ENCODE data around the gene RASGEF1C.

Gene RASGEF1C

DNA sequence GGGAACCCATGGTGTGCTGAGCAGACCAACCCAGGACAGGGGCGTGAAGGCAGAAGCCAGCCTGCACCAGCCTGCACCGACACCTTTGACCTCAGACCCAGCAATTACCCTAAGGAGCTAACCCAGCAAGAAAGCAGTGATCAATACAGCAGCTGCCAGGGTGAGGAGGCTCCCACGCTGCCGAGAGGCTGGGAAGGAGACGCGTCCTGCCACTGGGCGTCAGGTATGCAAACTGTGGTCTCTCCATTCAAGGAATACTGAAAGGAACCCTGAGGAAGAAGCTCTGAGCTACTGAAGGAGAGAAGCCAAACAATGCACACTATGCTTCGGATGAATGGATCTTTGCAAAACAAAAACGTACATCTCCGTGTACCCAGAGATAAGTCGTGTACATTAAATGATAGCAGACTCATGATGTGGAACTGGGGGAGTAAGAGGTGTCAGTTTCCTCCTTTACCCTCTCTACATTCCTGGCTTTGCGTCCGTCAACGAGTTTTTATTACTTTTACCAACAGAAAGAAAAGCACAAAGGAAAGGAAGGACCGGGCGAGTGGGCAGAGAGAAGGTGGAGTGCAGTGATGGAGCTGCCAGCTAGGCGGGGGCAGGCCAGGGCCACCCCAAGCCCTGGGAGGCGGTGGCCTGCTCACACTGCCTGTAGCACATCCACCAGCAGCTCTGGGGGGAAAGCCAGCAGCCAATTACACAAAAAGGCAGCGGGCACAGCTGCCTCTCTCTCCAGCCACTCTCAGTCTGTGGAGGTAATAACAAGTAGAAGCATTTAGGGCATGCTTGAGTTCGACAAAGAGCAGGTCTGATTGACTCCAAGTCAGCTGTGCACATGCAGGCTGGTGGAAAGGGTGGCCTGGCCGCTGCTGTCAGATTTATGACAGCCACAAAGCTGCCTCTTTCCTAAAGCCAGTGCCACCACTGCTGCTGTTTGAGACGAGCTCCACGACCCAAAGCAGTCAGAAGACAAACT lies 29.3 kb downstream of the RASGEF1C start:
- no peak for DNase-seq

DNA sequence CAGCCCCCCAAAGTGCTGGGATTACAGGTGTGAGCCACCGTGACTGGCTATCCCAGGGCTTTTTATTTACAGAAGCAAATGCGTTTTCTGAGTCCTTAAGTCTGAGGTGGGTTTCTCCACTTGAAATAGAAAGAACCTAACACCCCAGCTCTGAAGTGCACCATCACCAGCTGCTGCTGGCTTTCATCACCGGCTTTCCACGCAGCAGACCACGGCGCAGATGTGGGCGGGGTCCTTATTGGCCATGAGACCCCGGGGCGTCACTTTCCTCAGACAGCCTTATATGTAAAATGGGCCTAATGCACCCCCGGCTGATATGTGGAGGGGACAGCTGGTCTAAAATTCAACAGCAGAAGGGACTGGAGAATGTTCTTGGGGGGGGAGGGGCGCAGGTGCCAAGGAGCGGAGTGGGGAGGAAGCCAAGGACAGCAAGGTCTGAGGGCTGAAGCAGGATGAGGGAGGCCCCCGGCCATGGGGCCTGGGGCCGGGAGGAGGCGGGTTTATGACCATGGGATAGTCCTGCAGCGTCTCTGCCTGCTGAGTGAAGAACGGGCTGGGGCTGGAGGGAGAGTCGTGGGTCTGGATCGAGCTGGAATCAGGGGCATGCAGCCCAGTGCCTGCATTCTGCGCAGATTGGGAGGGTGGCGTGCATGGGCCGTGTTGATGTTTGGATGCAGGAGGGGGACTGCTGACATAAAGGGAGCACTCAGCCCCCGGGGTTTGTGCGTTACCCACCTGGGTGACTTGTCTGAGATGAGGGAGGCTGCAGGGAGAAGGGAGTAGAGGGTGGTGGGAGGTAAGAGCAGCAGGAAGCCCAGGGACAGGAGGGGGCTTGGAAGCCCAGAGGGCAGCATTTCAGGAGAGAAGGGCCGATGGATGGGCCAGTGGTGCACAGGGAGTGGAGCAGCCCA lies 30.2 kb downstream of the RASGEF1C start:
- no peak for DNase-seq

DNA sequence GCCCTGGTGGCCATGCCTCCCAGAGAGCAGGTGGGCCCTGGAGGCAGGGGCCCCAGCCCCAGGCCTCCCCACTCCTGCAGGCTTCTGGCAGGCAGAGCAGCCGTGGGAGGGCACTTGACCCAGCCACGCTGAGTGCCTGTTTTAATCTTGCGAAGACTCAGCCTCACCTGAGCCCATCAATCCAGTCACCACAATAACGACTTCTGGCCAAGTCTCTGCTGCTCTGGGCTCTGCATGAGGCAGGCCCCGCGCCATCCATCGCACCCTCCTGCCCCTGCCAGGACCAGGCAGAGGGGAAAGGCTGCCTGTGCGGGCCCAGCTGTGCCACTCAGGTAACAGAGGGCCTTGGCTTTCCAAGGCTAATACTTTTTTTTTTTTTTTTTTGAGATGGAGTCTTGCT lies 32.8 kb downstream of the RASGEF1C start:
- DNase-seq = no peak

DNA sequence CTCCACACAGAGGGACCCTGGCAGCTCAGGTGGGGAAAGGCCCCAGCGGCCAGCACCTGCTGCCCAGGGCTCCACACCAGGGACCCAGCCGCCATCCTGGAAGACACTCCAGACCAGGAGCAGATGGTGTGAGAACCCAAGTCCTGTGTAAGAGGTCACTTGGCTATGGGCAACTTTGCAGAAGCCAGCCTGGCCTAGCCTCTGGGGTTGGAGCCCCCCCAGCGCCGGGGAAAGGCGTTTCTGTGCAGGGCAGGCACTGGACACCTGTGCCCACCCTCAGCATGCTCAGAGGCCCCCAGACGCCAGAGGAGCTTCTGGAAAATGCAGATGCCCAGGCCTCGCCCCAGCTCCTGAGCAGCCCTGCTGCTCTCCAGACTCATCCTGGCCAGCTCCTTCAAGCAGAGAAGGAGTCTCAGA lies 34.0 kb downstream of the RASGEF1C start:
- DNase-seq = no peak

DNA sequence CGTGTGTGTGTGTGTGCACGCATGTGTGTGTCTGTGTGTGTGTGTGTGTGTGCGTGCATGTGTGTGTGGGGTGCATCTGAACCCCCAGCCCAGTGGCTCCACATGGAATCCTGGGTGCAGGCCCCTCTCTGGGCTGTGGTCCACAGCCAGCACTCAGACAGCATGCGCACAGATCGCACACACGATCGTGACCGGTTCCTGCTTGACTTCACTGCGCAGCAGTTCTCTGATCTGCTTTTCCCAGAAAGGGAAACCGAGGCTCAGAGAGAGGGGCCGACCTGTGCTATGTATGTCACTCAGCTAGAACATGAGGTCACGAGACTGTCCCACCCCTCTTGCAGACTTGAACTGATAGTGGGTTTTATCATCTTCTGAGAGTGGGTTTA lies 34.4 kb downstream of the RASGEF1C start:
- no peak for DNase-seq

DNA sequence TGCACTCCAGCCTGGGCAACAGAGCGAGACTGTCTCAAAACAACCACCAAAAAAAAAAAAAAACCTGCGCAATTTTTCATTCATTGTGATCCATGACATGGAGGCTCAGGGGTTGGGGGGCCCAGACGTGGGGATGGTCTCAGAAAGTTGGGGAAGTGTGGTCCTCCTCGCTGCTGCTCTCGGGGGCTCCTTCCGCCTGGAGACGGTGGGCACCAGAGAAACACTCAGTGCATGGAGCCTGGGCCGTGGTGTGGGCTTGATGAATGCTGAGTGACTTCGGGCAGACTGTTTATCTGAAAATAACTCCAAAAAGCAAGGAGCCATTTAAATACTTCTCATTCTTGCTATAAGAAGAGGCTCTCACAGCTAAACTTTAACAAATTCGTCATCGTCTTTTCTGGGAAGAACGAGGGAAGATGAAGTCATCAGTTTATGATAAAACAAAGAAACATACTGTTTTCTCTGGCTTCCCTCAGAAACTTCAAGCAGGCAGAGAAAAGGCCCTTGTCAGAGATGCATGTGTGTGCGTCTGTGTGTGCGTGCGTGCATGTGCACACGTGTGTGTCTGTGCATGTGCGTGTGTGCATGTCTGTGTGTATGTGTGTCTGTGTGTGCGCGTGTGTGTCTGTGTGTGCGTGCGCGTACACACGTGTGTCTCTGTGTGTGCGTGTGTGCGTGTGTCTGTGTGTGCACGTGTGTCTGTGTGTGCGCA lies 35.0 kb downstream of the RASGEF1C start:
- no peak for DNase-seq

DNA sequence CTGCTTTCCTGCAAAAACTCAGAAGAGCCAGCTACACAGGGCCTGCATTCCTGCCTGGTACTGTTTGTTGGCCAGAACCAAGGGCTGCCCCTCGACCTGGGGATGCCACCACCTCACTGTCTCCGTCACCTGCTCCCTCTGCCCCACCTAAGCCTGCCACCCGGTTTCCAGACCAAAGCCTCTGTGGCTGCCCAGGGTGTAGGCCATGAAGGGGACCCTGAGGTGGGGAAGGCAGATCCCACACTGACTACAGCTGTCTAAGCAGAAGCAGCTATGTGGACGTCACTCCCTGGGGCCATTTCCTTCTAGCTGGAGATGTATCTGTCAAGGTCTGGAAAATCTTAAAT lies 35.8 kb downstream of the RASGEF1C start:
- DNase-seq = no peak

DNA sequence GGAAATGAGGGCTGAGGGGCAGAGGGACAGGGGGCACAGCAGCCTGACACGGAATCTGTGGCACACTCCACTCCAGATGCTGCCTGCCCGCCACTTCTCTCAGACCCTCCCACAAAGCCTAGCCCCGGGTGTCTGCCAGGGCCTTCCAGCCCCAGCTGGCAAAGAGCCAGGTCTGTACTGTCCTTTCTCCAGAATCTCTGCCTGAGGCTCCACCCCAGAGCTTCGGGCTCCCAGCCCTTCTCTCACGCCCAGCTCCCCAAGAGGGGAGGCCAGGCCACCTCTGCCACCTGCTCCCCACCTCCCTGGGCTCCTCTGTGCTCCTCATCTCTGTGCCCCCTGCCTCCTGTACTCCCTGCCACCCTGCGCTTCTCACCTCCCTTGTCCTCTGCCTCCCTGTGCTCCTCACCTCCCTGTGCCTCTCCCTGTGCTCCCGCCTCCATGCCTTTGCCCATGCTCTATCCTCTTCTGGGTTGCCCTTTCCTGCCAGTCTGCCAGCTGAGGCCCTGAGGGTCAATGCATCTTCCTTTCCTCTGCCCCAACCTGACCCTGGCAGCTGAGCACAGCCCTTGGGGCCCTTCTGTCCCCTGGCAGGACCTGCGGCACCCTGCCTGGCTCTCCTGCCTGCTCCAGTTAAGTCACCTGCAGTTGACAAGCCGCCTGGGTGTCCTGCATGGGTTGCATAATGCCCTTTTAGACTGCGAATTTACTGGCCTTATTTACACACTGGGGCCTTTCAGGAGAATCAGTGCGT lies 36.4 kb downstream of the RASGEF1C start:
- peak; percentile 28 for DNase-seq

DNA sequence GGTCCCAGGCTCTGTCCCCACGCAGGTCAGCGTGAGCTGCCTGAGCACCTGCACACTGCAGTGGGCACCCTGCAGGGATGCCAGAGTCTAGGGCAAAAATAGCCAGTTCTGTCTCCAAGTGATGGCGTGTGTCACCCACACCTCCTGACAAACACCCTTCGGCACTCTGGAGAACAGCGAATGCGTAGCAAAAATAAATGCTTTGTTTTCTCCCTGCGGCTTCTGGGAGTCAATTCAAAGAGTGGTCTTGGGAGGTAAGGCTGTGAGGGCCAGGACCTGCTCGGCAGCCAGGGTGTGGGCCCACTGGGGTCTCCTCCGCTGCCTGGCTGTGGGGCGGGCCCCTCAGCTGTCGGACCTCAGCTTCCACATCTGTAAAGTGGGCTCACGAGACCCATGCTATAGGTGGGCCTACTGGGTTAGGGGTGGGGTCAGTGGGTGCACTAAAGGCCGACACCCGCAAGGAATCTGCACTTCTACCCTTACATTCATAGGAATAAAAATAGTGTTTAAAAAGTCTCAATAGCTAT lies 37.4 kb downstream of the RASGEF1C start:
- DNase-seq = no peak

DNA sequence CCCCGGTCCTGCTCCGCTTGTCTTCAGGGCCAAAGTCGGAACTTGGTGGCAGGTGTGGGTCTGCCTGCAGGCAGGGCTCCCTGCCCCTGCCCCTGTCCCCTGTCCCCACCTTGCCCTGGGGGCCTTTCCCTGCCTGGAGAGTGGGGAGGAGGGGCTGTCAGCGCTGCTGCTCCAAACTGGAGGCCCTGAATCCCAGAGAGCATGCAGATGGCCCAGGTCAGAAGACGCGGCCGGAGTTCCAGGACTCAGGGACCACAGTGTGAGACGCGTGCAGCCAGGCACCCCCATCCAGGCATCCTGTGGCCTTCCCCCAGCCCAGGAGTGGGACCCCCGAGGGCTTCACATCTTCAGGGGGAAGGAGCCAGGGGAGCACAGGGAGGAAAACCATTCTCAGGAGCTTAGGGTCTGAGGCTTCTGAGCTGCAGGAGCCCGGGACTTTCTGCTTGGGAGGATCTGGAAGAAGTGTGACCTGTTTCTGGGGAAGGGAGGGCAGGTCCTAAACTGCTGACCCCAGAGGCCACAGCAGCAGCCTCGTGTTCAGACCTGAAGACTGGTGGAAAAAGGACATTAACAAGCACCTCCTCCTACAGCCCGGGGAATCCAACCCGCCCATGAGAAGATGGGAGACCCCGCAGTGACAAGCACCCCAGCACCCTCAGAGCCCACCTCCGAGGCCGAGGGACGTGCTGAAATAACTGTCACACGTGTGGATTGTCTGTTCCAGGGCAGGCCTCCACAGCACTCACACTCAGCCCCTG lies 38.0 kb downstream of the RASGEF1C start:
- no peak for DNase-seq

DNA sequence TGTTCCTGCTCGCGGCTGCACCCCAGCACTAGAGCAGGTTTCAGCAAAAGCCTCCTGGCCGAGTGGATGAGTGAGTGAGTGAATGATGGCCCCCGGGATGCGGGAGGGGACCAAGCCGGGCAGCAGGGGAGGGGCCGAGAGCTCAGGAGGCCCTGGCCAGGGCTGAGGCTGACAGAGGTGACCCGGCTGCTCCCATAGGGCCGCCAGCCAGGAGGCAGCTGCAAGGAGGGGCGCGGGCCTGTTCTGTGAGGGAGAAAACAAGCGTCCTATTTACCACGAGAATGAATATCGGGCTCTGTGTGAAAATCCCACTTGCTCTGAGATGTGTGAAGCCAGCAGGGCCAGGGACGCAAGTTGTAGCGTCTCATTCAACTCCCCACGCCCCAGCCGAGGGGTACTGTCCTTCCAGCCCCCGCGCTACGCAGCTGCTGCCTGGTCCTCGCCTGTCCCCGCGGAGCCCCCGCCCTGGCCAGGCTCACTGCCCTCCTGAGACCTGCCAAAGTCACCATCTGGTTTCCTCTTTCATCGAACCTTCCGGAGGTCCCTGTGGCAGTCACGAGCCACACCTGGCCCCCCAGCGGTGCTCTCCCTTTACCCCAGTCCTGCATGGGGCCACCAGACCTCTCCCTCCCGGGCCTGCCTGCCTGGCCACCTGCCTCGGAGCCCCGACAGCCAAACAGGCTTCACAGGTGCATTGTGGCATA lies 38.8 kb downstream of the RASGEF1C start:
- DNase-seq = peak; percentile 27

DNA sequence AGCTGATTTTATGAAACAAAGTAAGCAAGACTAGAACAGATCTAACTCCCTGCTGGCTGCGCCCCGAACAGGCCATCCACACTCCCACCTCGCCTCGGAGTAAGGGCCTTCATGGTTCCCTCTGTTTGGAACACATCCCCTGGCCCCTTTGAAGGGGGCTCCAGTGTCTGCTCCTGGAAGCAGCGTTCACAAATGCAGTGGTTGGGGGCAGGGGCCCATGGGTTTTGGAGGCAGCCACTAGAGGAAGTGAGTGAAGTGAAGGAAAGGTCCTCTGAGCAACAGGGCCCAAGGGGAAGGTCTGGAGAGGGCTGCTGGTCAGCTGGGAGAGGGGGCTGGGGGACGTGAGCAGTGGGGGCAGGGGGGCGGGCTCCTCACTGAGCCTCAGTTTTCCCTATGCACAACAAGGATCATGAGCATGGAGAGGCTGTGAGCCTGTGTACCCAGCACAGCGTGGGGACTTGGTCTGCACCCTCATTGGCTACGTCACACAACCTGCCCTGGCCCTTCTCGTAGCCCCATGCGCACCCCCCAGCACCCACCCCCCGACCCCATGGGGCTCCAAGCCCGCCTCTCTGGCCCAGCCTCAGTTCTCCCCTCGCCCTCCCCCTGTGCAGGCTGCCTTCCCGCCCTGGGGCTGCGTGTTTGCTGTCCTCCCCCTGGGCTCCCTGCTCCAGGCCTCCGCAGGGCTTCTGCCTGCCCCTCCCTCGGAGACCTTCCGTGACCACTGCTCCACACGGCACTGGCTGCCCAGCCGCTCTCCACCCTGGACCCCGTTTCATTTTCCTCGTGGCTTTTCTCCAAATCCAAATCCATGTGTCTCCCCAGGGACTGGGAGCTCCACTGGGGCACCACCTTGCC lies 39.5 kb downstream of the RASGEF1C start:
- DNase-seq = no peak

DNA sequence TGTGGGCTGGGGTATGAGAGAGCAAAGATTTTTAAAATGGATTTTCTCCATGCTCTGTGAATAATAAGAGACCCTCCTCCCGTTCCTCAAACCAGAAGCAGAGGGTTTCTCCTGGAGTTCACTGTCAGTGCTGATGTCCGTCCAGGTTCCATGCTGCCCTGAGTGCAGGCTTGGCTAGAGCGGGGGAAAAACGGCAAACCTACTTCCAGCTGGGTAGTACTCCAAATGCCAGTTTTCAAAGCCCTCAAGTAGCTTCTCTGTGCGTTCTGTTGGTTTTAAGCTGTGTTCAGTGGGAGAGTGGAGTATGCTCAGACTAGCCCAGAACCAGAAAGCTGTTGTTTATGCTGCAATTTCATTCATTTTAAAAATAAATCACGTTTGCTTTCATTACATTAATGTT lies 40.3 kb downstream of the RASGEF1C start:
- no peak for DNase-seq

DNA sequence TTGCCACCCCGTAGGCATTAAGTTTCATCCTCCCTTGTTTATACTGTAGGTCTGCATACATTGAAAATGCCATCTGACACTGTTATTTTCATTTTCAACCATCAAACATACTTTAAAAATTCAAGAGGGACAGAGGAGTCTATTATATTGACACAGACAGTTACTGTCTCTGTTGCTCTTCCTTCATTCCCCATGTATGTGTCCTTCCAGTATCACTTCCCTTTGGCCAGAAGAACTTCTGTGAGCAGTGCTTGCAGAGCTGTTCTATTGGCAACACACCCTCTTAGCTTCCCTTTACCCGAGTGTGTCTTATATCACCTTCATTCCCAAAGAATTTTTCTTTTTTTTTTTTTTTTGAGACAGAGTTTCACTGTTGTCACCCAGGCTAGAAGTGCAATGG lies 42.8 kb downstream of the RASGEF1C start:
- DNase-seq = no peak

DNA sequence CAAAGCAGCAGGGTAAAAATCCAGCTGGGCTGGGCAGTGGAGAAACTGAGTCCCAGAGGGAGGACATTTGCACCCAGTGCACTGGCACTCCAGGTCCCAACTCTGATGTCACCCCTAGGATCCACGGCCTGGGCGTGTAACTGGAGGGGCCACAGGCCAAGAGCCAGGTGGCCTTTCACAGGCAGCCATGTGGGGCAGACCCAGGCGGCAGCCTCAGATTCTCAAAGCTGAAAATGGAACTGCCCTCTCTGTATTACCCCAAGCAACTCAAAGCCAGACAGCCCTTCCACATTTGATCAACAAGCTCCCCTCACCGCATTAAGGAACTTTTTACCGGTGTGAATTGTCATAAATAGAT lies 46.7 kb downstream of the RASGEF1C start:
- DNase-seq = no peak

DNA sequence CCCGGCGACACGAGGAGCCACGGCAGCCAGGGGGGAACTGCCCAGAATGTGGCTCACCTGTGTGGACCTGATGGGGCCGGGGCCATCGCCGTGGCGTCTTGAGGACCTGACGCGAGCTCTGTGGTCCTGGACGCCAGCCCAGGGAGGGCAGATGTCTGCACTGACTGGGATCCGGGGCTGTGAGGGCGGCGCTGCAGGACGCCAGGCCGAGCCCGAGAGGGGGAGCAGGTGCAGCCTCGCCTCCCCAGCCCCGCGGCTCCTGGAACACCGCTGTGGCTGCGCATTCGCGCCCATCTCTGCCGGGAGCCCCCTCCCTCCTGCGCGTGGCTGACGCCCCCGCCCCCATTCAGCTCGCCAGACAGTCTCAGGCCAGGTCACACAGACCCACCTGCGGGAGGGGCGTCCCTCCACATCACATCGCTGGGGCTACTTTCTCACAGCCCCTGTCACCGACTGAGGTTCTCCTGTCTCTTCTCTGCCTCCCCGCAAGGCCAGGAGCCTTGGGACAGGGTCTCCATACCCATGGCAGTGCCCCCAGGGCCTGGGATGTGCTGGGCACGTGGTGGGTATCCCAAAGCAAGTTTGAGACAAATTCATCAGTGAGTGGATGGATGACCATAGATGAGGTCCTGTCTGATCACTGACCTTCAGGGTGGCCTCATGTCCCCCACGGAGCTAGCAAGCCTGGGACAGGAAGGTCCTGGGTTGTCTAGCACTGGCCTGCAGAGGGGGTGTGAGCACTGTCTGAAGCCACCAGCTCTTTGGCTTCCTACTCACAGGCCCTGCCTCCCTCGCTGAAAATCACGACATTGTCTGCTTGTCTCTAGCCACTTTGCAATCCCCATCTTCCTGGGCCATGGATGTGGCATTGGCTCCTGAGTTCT lies 47.3 kb downstream of the RASGEF1C start:
- peak; percentile 48 for DNase-seq

DNA sequence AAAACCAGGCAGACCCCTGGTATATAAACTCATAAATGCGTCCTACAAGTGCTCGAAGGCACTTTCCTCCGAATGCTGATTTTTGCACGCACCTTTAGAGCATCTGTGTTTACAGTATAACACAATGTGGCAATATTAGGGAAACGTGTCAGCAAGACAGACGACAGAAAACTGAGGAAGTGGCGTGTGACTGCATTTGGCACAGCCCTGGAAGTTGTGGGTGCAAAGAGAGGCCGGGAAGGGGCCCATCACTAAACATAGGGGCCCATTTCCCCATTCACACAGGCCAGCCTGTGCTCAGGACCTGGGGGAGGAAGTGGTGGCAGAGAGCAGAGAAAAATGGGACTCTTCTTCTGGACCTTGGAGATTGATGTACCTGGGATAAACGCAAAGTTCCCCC lies 48.2 kb downstream of the RASGEF1C start:
- no peak for DNase-seq

DNA sequence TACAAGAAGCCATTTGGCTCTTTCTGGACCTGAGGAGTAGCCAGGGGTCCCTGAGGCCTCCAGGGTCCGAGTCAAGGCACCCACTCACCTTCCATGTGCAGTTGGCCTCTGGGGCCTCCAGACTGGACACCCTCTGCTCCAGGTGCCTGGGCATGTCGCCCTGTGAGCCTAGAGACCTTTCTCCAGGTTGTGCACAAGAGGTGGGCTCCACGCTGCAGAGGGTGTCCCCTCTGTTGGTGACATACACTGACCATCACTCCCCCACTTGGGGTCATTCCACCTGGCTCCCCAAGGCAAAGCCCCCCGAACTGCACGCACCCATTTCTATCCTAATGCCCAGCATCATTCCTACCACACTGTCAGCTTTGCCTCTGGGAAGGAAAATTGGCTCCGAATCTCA lies 48.8 kb downstream of the RASGEF1C start:
- DNase-seq = no peak

DNA sequence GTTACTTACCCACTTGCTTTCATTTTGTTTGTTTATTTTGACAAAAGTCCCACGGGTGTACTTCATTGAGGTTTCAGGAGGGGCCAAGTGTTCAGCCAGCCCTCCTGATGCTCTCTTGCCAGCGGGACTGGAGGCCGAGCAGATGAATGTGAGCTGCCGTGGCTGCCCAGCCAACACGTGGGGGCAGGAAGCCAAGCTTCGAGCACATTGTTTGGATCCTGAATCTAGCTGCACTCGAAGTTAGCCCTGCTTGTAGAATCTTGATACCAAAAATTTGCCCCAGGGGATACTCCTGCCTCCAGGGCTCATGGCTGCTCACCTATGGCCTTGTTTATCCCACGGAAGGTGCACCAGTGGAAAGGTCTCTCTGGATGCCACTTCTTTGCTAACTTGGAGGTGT lies 49.3 kb downstream of the RASGEF1C start:
- DNase-seq = no peak

All from NCI-H2171 treated with DMSO at 0.1 percent for 48 hours (cell line).